ENCODE measurements around the gene EXOC5. TPM values are rescaled to one million over a fixed set of nuclear protein-coding genes. Genes with fewer than 3 reads are reported as not detected.
A peak's percentile ranks its signal among the peaks of the same experiment; 100 is the strongest.
"Not testable (repeated sequence)": the region's sequence is repeated elsewhere in the genome, so short reads cannot be mapped to it uniquely, and the experiment has no call there.

Gene EXOC5
- total RNA-seq, 1 experiment from 2014 or later = 80.4 TPM

DNA sequence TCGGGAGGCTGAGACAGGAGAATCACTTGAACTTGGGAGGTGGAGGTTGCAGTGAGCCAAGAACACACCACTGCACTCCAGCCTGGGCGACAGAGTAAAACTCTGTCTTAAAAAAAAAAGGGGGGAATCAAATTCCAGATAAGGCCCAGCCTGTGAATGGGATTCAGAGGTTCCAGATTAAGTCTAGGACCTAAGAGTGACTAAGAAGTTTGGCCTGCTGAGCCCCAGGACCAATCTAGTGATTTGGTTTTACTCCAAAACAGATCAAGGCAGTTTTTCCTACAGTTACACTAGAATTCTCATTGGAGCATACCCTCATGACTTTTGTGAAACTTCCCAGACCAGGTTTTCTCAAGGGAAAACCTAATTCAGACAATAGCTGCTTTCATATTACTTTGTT, 22.8 kb downstream of the EXOC5 start:
- no peak for DNase-seq (ENCODE audit: low spot score)
- no peaks in the 10 kb centered on the region for H3K9me3 Mint-ChIP-seq
- TF ChIP-seq NR1H2 (CRISPR knock-in tag; IDR thresholded peaks at IDR 0.05) = no peak
- POLR2A ChIA-PET = no interaction called here
- no peaks in the 10 kb centered on the region for H3K27me3 Mint-ChIP-seq (ENCODE audit: low read depth)
- H3K4me3 Mint-ChIP-seq = no peak overlapping the region
- CTCF ChIA-PET = no interaction called here
- ATAC-seq = no peak
- peaks cover 4% of the 10 kb centered on the region; the same call in 1 of the 2 replicates for H3K36me3 Mint-ChIP-seq
- H3K27ac Mint-ChIP-seq = peak overlapping the region; percentile 20; the same call in 1 of the 2 replicates
- H3K4me1 Mint-ChIP-seq = no peaks in the 10 kb centered on the region

DNA sequence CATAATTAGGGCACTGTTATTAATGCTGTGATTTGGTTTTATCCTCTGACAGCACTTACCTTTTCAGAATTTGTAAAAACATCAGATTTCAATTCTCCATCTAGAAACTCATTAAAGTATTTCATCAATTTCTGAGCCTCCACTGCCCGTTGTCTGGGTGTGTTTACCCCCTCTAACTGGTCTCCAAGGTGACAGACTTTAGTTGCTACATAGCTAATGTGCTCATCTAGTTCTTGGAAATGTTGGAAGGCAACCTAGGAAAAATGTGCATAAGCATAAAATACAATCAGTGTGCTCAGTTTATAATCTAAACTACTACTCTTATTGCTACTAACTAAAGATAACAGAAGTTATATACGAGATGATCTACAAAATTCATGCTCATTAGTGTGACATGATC, 24.6 kb downstream of the EXOC5 start:
- H3K9me3 Mint-ChIP-seq = no peaks in the 10 kb centered on the region
- H3K27me3 Mint-ChIP-seq (ENCODE audit: low read depth) = no peaks in the 10 kb centered on the region
- ATAC-seq (no peak), DNase-seq (ENCODE audit: low spot score) (no peak)
- POLR2A ChIA-PET = interaction anchor here (0.6 kb wide), 2 partner anchors 61 to 482 kb away, joined by 3 to 5 read pairs; no protein-coding TSS in a partner anchor
- no peak overlapping the region for H3K27ac Mint-ChIP-seq
- H3K36me3 Mint-ChIP-seq = peaks cover 5% of the 10 kb centered on the region; the same call in 1 of the 2 replicates
- no peaks in the 10 kb centered on the region for H3K4me1 Mint-ChIP-seq
- CTCF ChIA-PET = interaction anchor here (0.6 kb wide), 1 partner anchor 157 kb away, joined by 3 read pairs; no protein-coding TSS in a partner anchor
- H3K4me3 Mint-ChIP-seq = no peak overlapping the region
- TF ChIP-seq, protein P1, sequence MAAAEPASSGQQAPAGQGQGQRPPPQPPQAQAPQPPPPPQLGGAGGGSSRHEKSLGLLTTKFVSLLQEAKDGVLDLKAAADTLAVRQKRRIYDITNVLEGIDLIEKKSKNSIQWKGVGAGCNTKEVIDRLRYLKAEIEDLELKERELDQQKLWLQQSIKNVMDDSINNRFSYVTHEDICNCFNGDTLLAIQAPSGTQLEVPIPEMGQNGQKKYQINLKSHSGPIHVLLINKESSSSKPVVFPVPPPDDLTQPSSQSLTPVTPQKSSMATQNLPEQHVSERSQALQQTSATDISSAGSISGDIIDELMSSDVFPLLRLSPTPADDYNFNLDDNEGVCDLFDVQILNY (CRISPR knock-in tag; IDR thresholded peaks at IDR 0.05) = no peak
- no peak for TF ChIP-seq KAT7 (CRISPR knock-in tag; IDR thresholded peaks at IDR 0.05; ENCODE audit: borderline replicate concordance)
- no peak for TF ChIP-seq TP53 (CRISPR knock-in tag; IDR thresholded peaks at IDR 0.05)
- no peak for TF ChIP-seq ARID4B (CRISPR knock-in tag; IDR thresholded peaks at IDR 0.05; ENCODE audit: borderline replicate concordance)
- TF ChIP-seq, protein P2, sequence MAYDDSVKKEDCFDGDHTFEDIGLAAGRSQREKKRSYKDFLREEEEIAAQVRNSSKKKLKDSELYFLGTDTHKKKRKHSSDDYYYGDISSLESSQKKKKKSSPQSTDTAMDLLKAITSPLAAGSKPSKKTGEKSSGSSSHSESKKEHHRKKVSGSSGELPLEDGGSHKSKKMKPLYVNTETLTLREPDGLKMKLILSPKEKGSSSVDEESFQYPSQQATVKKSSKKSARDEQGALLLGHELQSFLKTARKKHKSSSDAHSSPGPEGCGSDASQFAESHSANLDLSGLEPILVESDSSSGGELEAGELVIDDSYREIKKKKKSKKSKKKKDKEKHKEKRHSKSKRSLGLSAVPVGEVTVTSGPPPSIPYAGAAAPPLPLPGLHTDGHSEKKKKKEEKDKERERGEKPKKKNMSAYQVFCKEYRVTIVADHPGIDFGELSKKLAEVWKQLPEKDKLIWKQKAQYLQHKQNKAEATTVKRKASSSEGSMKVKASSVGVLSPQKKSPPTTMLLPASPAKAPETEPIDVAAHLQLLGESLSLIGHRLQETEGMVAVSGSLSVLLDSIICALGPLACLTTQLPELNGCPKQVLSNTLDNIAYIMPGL (CRISPR knock-in tag; IDR thresholded peaks at IDR 0.05) = no peak
- TF ChIP-seq AR (CRISPR knock-in tag; IDR thresholded peaks at IDR 0.05) = no peak
- no peak for TF ChIP-seq OVOL2 (CRISPR knock-in tag; IDR thresholded peaks at IDR 0.05; ENCODE audit: borderline replicate concordance)
- TF ChIP-seq HMGA2 (CRISPR knock-in tag; IDR thresholded peaks at IDR 0.05) = no peak
- no peak for TF ChIP-seq FOXK1 (CRISPR knock-in tag; IDR thresholded peaks at IDR 0.05)
- TF ChIP-seq CREM (CRISPR knock-in tag; IDR thresholded peaks at IDR 0.05) = no peak

DNA sequence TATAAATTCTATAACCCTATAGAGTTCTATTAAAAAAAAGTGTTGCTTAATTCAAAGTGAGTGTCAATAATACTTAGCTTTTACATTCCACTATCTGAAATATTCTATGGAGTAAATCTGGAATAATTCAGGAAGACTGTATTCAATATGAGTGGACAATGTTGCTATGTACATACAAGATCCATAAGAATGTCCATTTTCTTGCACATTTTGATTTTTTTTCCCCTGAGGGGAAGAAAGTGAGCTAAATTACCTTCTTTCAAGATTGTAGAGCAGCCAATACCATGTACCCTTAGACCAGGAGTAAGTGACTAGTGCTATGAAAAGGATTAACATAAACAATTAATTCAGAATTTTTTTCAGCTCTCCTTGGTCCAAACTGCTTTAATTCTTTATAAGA, 25.4 kb downstream of the EXOC5 start:
- Mint-ChIP-seq H3K4me3 (no peak overlapping the region), H3K27ac (no peak overlapping the region), H3K4me1 (no peaks in the 10 kb centered on the region), H3K9me3 (no peaks in the 10 kb centered on the region), H3K27me3 (ENCODE audit: low read depth) (no peaks in the 10 kb centered on the region), H3K36me3 (peaks cover 7% of the 10 kb centered on the region; the same call in 1 of the 2 replicates)
- POLR2A ChIA-PET = interaction anchor here (0.6 kb wide), 1 partner anchor 61 kb away, joined by 3 read pairs; no protein-coding TSS in a partner anchor
- ATAC-seq (no peak), DNase-seq (ENCODE audit: low spot score) (no peak)
- TF ChIP-seq ZNF263 (CRISPR knock-in tag; IDR thresholded peaks at IDR 0.05; ENCODE audit: low read depth) (no peak), SOX15 (CRISPR knock-in tag; IDR thresholded peaks at IDR 0.05) (no peak)
- CTCF ChIA-PET = no interaction called here

- H3K36me3 Mint-ChIP-seq; POLR2A ChIA-PET; H3K4me1 Mint-ChIP-seq; CTCF ChIA-PET; H3K27ac Mint-ChIP-seq; H3K27me3 Mint-ChIP-seq (ENCODE audit: low read depth); H3K9me3 Mint-ChIP-seq; ATAC-seq; DNase-seq (ENCODE audit: low spot score); H3K4me3 Mint-ChIP-seq: not testable (repeated sequence)
Measured at GRCh38 chr14:57240115-57240514, 28.6 kb downstream of the EXOC5 start.
